G401 (cell line): ENCODE measurements around the gene CNIH1. TPM values are rescaled to one million over a fixed set of nuclear protein-coding genes. Genes with fewer than 3 reads are reported as not detected.
A peak's percentile ranks its signal among the peaks of the same experiment; 100 is the strongest.
"Not testable (repeated sequence)": the region's sequence is repeated elsewhere in the genome, so short reads cannot be mapped to it uniquely, and the experiment has no call there.

Experiments used
- DNase-seq: peaks from one replicate; pipeline ENCODE4 v3.0.0-alpha.2; 2015; ENCODE audit warnings: low spot score
- in situ Hi-C: cut with HindIII; loops from 2 replicates; pipeline ENCODE4 v1.10.0; 2016; ENCODE audit warnings: low sequenced_read_pairs, mixed read lengths
- total RNA-seq: library from RNA; depleted of rRNA; stranded (reverse); fragments of >200 nt; shearing (Covaris generic); gene quantifications from 2 replicates; pipeline ENCODE4 v1.2.3, GENCODE V29; 2014

CNIH1 gene
- total RNA-seq, 1 experiment from 2014 or later = 284 TPM

GRCh38 chr14:54471641-54472040 lies 30.5 kb upstream of the CNIH1 start:
- DNase-seq = no peak
- in situ Hi-C loops = no loop called here

DNA sequence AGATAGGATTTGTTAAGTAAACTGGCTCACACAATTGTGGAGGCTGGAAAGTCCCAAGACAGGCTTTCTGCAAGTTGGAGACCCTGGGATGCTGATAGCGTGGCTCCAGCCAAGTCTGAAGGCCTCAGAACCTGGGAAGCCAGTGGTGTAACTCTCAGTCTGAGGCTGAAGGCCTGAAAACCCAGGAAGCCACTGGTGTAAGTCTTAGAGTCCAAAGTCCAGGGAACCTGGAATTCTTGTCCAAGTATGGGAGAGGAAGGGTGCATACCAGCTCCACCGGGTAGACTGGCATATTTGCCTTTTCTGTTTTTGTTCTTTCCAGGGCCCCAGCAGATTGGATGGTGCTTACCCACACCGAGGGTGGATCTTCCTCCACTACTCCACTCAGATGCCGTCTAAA lies 29.5 kb upstream of the CNIH1 start:
- in situ Hi-C loops = no loop called here
- no peak for DNase-seq

DNA sequence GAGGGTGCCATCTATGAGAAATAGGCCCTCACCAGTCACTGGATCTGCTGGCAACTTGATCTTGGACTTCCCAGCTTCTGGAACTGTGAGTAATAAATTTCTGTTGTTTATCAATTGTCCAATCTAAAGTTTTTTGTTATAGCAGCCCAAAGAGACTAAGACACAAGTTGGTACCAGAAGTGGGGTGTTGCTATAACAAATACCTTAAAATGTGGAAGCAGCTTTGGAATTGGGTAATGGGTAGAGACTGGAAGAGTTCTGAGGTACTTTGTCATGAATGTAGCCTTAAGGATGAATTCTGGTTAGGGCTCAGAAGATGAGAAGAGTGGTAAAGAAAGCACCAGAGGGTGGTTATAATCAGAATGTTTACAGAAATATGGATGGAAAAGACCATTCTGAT lies 26.1 kb upstream of the CNIH1 start:
- DNase-seq = no peak
- in situ Hi-C loops = no loop called here

DNA sequence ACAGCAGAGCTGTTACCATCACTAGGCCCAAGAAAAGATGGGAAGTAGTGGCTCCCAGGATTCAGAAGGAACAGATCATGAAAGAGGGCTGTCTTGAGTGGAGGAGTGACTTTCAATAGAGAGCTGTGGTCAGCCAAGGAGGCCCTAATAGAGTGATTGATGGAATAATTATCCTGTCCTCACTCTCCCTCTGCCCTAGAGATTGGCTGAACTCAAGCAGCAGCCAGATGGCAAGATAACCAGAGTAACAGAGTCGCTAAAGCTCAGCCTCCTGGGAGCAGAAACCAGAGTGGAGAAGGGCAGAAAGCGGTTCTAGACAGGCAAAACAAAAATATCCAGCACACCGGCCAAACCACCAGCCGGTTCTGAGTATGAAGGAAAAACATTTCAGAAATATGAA lies 24.5 kb upstream of the CNIH1 start:
- peak; percentile 74 for DNase-seq
- in situ Hi-C loops = no loop called here

DNA sequence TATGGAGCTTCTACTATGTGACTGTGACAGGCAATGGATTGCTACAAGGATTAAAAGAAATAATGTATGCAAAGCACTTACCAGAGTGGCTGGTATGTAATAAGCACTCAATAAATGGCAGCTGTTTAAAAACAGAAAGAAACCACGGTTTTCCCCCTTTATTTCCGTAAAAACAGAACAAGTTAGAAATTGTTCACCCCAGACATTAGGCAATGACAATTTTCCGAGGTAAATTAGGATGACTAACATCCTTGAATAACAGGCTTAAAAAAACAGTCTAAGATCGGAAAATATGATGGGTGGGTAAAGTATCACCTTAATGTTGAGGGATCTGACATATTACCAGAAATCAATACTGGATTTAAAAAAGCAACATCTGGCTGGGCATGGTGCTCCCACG lies 20.9 kb upstream of the CNIH1 start:
- DNase-seq = no peak
- in situ Hi-C loops = no loop called here

GRCh38 chr14:54459106-54459505 lies 17.9 kb upstream of the CNIH1 start:
- in situ Hi-C loops = no loop called here

DNA sequence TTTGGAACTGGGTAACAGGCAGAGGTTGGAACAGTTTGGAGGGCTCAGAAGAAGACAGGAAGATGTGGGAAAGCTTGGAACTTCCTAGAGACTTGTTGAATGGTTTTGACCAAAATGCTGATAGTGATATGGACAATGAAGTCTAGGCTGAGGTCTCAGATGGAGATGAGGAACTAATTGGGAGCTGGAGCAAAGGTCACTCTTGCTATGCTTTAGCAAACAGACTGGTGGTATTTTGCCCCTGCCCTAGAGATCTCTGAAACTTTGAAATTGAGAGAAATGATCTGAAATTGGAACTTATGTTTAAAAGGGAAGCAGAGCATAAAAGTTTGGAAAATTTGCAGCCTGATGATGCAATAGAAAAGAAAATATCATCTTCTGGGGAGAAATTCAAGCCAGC lies 17.4 kb upstream of the CNIH1 start:
- in situ Hi-C loops = not testable (repeated sequence)

More at GRCh38 chr14:54459106-54459505, 17.9 kb upstream of the CNIH1 start:
- DNase-seq = no peak

DNA sequence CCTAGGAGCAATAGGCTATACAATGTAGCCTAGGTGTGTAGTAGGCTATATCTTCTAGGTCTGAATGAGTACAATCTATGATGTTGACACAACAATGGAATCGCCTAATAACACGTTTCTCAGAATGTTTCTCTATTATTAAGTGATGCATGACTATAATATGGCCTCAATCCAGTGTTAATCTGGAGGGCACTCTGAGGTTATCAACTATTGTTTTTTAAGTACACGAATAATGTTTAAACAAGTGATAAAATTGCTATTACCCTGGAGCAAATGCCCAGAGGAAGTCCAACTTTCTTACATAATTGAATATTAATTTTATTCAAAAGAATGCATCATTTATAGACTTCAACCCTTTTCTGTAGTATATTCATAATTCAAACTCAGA lies 16.4 kb upstream of the CNIH1 start:
- in situ Hi-C loops = no loop called here
- DNase-seq = no peak

More for the DNA sequence above, 17.4 kb upstream of the CNIH1 start:
- not testable (repeated sequence) for DNase-seq

DNA sequence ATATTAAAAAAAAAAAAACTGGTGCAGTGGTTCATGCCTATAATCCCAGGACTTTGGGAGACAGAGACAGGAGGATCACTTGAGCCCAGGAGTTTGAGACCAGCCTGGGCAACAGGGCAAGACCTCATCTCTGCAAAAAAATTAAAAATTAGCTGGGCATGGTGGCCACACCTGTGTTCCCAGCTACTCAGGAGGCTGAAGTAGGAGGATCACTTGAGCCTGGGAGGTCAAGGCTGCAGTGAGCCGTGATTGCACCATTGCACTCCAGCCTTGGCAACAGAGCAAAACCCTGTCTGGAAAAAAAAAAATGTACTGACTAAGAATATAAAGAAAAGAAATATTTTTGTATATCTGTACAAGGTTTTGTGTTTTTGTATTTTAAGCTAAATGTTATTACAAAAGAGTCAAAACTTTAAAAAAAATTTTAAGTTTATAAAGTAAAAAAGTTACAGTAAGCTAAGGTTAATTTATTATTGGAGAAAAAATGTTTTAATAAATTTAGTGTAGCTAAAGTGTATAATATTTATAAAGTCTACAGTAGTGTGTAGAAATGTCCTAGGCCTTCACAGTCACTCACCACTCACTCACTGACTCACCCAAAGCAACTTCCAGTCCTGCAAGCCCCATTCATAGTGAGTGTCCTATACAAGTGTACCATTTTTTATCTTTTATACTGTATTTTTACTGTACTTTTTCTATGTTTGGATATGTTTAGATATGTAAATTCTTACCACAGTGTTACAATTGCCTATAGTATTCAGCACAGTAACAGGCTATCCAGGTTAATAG lies 15.8 kb upstream of the CNIH1 start:
- in situ Hi-C loops, DNase-seq: not testable (repeated sequence)

DNA sequence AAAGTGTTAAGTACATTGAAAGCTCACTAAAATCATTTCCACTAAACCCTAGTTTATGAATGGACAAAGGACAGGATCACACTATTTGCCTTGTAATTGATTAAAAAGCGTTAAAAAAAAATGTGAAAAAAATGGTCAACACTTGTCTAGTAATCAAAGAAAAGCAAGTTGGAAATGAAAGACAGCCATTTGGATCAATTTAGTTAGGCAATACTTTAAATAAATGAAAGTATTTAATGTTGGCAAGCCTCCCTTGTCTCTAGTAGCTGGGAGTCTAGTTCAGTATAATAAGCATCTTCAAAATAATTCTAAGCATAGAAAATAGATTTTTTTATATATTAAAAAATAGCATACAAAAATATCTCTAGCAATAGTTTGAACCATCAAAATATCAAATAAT lies 14.2 kb upstream of the CNIH1 start:
- in situ Hi-C loops = no loop called here
- DNase-seq = no peak

DNA sequence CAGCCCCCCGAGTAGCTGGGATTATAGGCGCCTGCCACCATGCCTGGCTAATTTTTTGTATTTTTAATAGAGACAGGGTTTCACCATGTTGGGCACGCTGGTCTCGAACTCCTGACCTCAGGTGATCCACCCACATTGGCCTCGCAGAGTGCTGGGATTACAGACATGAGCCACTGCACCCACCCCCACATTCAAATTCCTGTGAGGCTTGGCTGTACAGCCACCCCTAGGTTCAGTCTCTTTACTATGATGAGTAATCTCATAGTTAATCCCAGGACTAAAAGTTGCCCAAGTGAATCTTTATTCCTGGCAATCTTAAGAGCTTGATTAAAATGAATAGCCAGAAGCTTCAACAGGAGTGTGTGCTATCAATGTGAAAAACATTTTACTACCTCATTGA lies 12.8 kb upstream of the CNIH1 start:
- DNase-seq, in situ Hi-C loops: not testable (repeated sequence)

GRCh38 chr14:54453252-54453651 lies 12.1 kb upstream of the CNIH1 start:
- in situ Hi-C loops = no loop called here

DNA sequence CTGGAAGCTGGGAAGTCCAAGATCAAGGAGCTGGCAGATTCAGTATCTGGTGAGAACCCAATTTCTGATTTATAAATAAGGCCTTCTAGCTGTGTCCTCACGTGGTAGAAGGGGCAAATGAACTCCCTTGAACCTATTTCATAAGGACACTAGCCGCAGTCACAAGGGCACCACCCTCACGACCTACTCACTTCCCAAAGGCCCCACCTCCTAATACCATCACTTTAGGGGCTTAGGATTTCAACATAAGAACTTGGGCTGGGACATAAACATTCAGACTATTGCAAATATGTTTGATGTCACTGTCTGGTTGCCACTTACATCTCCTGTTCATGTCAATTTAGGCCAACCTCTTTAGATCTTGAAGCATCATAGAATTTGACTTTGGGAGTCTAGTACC lies 10.8 kb upstream of the CNIH1 start:
- no peak for DNase-seq
- in situ Hi-C loops = no loop called here

More at GRCh38 chr14:54453252-54453651, 12.1 kb upstream of the CNIH1 start:
- DNase-seq = no peak

DNA sequence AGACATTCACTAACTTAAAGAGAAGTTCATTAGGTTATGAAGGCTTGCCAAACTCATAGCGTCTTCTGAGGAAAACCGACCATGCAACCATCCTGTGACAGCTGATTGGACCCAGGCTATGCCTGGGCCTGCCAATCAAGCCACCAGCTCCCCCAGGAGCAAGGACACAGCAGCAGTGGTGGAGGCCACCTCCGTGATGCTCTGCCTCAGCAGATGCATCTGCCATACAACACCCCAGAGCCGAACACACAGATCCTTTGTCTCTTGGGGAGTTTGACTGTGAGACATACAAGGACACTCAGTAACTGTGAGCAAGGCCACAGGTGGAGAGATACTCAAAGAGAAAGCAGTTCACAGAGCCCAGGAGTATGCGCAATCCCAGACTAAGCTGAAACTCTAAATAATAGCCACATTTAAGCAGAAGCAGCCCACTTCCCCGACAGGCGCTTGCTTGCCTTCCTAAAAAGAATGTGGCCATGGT lies 10.0 kb upstream of the CNIH1 start:
- in situ Hi-C loops = no loop called here
- no peak for DNase-seq

DNA sequence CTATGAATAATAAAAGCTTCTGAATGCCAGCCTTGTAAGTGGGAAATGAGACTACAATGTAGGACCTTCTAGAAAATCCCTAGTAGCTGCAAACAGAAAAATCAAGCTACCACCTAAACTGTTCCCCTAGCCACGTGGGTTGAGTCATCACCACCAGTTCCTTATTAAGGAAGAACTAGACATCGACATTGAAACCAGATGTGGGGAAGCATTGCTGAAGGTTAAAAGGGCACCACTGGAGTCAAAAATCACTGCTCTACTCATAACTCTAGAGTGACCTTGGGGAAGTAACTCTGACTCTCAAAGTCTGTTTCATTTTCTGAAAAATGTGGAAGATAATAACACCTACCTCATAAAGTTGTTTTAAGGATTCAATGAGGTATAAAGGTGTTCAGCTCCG lies 9.4 kb upstream of the CNIH1 start:
- in situ Hi-C loops = no loop called here
- no peak for DNase-seq

GRCh38 chr14:54447231-54447692 lies 6.1 kb upstream of the CNIH1 start:
- DNase-seq = no peak
- in situ Hi-C loops = no loop called here

- peak; percentile 70 for DNase-seq
Measured at GRCh38 chr14:54446161-54446693, 5.1 kb upstream of the CNIH1 start.

DNA sequence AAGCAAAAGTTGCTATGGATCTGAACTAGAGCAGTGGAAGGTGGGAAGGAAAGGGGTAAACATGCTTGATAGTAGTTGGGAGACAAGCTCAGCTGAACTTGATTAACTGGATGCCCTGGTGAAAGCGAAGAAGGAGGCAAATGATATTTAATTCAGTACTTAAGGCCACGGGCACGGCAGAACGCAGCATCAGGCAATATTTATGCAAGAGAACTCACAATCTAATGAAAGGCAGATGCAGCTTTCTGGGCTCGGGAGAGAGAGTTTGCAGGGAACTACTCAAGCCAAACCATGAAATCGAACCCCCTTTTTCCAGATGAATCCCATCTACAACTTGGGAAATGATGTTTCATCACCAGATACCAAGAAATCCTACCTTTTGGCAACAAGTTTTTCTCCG lies 3.5 kb upstream of the CNIH1 start:
- in situ Hi-C loops = no loop called here
- DNase-seq = no peak

More at GRCh38 chr14:54446161-54446693, 5.1 kb upstream of the CNIH1 start:
- in situ Hi-C loops = no loop called here

DNA sequence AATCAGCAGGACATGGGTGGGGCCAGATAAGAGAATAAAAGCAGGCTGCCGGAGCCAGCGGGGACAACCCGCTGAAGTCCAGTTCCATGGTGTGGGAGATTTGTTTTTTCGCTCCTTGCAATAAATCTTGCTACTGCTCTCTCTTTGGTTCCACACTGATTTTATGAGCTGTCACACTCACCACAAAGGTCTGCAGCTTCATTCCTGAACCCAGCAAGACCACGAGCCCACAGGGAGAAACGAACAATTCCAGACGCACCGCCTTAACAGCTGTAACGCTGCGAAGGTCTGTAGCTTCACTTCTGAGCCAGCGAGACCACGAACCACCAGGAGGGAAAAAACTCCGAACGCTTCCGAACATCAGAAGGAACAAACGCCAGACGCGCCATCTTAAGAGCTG lies 2.8 kb upstream of the CNIH1 start:
- in situ Hi-C loops = no loop called here
- DNase-seq = no peak

DNA sequence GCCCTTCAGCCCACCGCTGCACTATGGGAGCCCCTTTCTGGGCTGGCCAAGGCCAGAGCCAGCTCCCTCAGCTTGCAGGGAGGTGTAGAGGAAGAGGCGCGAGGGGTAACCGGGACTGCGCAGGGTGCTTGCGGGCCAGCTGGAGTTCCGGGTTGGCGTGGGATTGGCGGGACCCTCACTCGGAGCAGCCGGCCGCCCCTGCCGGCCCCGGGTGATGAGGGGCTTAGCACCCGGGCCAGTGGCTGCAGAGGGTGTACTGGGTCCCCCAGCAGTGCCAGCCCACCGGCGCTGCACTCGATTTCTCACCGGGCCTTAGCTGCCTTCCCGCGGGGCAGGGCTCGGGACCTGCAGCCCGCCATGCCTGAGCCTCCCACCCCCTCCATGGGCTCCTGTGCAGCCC lies 1.8 kb upstream of the CNIH1 start:
- DNase-seq, in situ Hi-C loops: not testable (repeated sequence)

DNA sequence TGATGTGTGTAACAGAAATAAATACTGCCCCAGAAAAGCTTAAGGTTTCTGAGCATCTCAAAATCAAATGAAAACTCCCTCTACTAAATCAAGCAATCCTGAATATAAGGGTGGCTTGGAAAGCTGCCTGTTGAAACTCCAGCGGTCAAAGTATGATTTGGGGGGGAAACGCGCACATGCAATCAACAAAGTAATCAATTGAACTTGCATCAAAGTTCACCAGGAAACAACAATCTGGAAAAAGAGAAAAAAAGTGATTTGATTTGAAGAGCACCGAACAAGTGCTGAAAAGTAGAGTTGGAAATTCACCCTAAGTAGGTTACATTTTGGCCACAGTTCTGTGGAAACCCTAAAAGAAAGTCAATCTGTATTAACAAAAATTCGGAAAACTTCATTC lies 700 bp downstream of the CNIH1 start:
- in situ Hi-C loops = no loop called here
- DNase-seq = peak; percentile 35
